Thoracic aorta (tissue), 2 donors: Measurements from ENCODE around the gene PXK. TPM values are rescaled to one million over a fixed set of nuclear protein-coding genes. Genes with fewer than 3 reads are reported as not detected.

Source experiments
- ATAC-seq: fragments of 150-250 bp; one replicate; pipeline ENCODE4 v1.8.0; 2017; ENCODE audit warnings: low read depth; ENCODE audit not compliant: insufficient number of reproducible peaks, low FRiP score
- DNase-seq: peaks from one replicate; pipeline ENCODE4 v3.0.0-alpha.2; 2020; ENCODE audit warnings: low spot score
- H3K27ac ChIP-seq, 2 donors: fragments of 200-600 bp; sonication (generic); 1 replicate in 1 of 2; 2 replicates in 1 of 2; pipeline ENCODE4 v1.5.1; 2016; ENCODE audit warnings: mild to moderate bottlenecking in 2 of 2, moderate library complexity in 2 of 2
- H3K27me3 ChIP-seq: fragments of 200-600 bp; sonication (generic); replicated peaks from 2 replicates; pipeline ENCODE4 v1.6.0; 2016; ENCODE audit warnings: mild to moderate bottlenecking; ENCODE audit not compliant: insufficient read depth
- H3K36me3 ChIP-seq: fragments of 200-600 bp; sonication (generic); one replicate; pipeline ENCODE4 v1.5.1; 2016
- H3K4me1 ChIP-seq, 2 donors: fragments of 200-600 bp; sonication (generic); 1 replicate in 1 of 2; 2 replicates in 1 of 2; pipeline versions ENCODE4 v1.5.1 to v1.6.0; 2016; ENCODE audit warnings: low read depth in 2 of 2, mild to moderate bottlenecking in 1 of 2; ENCODE audit not compliant: control insufficient read depth in 1 of 2
- H3K4me3 ChIP-seq: fragments of 200-600 bp; sonication (generic); 2 replicates; pipeline ENCODE4 v1.5.1; 2016; ENCODE audit warnings: mild to moderate bottlenecking
- H3K9me3 ChIP-seq: fragments of 200-600 bp; sonication (generic); 2 replicates; pipeline ENCODE4 v1.5.1; 2016
- total RNA-seq, 2 donors: library from RNA; depleted of rRNA; stranded (reverse); fragments of >200 nt; gene quantifications; one replicate each; pipeline versions ENCODE4 v1.1.0 to v1.2.3, GENCODE V29; 2016
- TF ChIP-seq, protein P1 (sequence below): fragments of 200-600 bp; sonication (generic); IDR thresholded peaks from one replicate; pipeline ENCODE4 v1.5.1; 2019; ENCODE audit warnings: antibody characterized with exemption

Gene PXK
- total RNA-seq, 2 donors from 2014 or later: 22.1 to 34.2 TPM

- no peak for ATAC-seq
- peaks cover 18 to 19% of the 10 kb centered on the region in 2 donors for H3K4me1 ChIP-seq
Measured at GRCh38 chr3:58329922-58330413, 2.7 kb upstream of the PXK start.

GRCh38 chr3:58331593-58332152 is 1.0 kb upstream of the PXK start:
- H3K4me3 ChIP-seq: no peak overlapping the region
- ATAC-seq (no peak), DNase-seq (no peak)
- no peak overlapping the region for H3K27ac ChIP-seq
- H3K27me3 ChIP-seq: no peaks in the 10 kb centered on the region
- TF ChIP-seq, protein P1, sequence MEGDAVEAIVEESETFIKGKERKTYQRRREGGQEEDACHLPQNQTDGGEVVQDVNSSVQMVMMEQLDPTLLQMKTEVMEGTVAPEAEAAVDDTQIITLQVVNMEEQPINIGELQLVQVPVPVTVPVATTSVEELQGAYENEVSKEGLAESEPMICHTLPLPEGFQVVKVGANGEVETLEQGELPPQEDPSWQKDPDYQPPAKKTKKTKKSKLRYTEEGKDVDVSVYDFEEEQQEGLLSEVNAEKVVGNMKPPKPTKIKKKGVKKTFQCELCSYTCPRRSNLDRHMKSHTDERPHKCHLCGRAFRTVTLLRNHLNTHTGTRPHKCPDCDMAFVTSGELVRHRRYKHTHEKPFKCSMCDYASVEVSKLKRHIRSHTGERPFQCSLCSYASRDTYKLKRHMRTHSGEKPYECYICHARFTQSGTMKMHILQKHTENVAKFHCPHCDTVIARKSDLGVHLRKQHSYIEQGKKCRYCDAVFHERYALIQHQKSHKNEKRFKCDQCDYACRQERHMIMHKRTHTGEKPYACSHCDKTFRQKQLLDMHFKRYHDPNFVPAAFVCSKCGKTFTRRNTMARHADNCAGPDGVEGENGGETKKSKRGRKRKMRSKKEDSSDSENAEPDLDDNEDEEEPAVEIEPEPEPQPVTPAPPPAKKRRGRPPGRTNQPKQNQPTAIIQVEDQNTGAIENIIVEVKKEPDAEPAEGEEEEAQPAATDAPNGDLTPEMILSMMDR: no peak
- no peaks in the 10 kb centered on the region for H3K36me3 ChIP-seq
- H3K9me3 ChIP-seq: no peaks in the 10 kb centered on the region
- H3K4me1 ChIP-seq: peaks cover 18 to 27% of the 10 kb centered on the region in 2 donors

More at GRCh38 chr3:58329922-58330413, 2.7 kb upstream of the PXK start:
- TF ChIP-seq, protein P1: no peak
- Histone ChIP-seq H3K27ac (no peak overlapping the region), H3K36me3 (no peaks in the 10 kb centered on the region), H3K4me3 (no peak overlapping the region), H3K9me3 (no peaks in the 10 kb centered on the region), H3K27me3 (no peaks in the 10 kb centered on the region)
- DNase-seq: no peak

DNA sequence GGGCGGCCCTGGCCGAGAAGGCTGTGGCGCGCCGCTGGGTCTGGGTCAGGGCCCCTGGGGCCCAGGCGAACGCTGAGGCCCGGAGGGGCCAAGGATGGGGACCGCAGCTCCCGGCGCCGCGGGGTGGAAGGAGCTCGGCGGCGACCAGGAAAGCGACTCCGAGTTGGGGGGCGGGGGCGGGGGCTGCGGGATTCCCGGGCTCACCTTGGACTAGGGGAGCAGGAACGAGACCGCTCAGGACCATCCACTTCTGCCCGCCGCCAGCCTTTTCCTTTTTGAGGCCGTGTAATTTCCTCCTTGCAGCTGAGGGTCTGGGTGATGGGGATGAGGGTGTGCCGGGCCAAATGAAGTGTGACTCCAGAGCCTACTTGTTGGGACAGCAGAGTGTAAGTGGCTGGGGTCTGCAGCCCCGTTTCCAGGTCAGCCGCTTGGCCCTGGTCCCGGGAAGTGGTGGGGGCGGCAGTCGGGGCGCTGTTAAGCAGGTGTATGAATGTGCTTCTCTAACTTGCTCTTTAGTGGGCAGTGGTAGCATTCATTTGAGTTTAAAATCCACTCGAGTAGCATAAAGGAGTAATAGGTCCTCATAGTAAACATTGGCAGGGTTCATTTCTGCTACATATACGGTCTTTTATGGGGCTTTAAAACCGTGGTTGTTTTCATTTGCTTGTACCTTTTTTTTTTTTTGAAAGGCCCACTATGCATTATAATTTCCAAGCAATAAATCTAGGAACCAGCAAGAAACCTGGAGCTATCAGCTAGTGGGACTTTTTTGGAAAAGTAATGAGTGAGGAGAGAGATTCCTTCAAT is 717 bp downstream of the PXK start:
- TF ChIP-seq, protein P1: no peak
- H3K27ac ChIP-seq: peak overlapping the region in 1 of 2 donors; percentile 3
- H3K9me3 ChIP-seq: no peaks in the 10 kb centered on the region
- no peak for DNase-seq
- ATAC-seq: no peak
- H3K27me3 ChIP-seq: no peaks in the 10 kb centered on the region
- no peaks in the 10 kb centered on the region for H3K36me3 ChIP-seq
- H3K4me3 ChIP-seq: peak overlapping the region; percentile 71
- peaks cover 18 to 27% of the 10 kb centered on the region in 2 donors for H3K4me1 ChIP-seq

GRCh38 chr3:58334013-58334321 is 1.3 kb downstream of the PXK start:
- Histone ChIP-seq H3K9me3 (no peaks in the 10 kb centered on the region), H3K27me3 (no peaks in the 10 kb centered on the region), H3K4me1 (peaks cover 18 to 27% of the 10 kb centered on the region in 2 donors), H3K4me3 (peak overlapping the region; percentile 71), H3K27ac (no peak overlapping the region), H3K36me3 (no peaks in the 10 kb centered on the region)
- DNase-seq (no peak), ATAC-seq (no peak)
- TF ChIP-seq, protein P1: no peak

DNA sequence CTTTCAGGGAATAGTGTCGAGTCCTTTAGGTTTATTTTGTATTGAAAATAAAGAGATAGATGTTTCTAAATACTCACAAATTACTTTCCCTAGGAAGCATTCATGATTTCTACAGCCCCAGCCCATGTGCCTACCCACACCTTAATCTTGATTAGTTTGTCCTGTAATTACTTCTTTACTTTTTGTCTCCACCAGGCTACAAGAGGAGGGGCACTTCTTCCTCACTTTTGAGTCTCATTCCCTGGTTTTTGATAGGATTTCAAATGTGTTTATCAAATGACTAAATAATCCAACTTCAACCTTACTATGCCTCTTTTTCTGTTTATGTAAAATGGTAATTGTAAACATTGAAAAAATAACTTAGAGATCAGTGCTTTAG is 1.8 kb downstream of the PXK start:
- H3K4me1 ChIP-seq: peaks cover 18 to 27% of the 10 kb centered on the region in 2 donors
- TF ChIP-seq, protein P1: no peak
- H3K9me3 ChIP-seq: no peaks in the 10 kb centered on the region
- ATAC-seq (no peak), DNase-seq (no peak)
- no peaks in the 10 kb centered on the region for H3K27me3 ChIP-seq
- H3K36me3 ChIP-seq: no peaks in the 10 kb centered on the region
- H3K27ac ChIP-seq: peak overlapping the region in 1 of 2 donors; percentile 57
- peak overlapping the region; percentile 71 for H3K4me3 ChIP-seq
